HFFc6 (cell line): Measurements from ENCODE around the gene CELF2. TPM values are rescaled to one million over a fixed set of nuclear protein-coding genes. Genes with fewer than 3 reads are reported as not detected.

Source experiments
- DNase-seq: peaks from one replicate; pipeline ENCODE4 v3.0.0-alpha.2; 2018
- H3K27ac Mint-ChIP-seq: 2 replicates; pipeline ENCODE4 v1.8.0; 2020; ENCODE audit warnings: mild to moderate bottlenecking, mixed read lengths
- H3K27me3 Mint-ChIP-seq: 2 replicates; pipeline ENCODE4 v1.8.0; 2021; ENCODE audit warnings: mild to moderate bottlenecking, moderate library complexity, mixed read lengths; ENCODE audit not compliant: insufficient read depth
- H3K36me3 Mint-ChIP-seq: 2 replicates; pipeline ENCODE4 v1.8.0; 2021; ENCODE audit warnings: low read depth, mixed read lengths
- H3K4me1 Mint-ChIP-seq: 2 replicates; pipeline ENCODE4 v1.8.0; 2020; ENCODE audit warnings: low read depth, mixed read lengths
- H3K4me3 Mint-ChIP-seq: 2 replicates; pipeline ENCODE4 v1.8.0; 2020; ENCODE audit warnings: mild to moderate bottlenecking, moderate library complexity, mixed read lengths
- H3K9me3 Mint-ChIP-seq: 2 replicates; pipeline ENCODE4 v1.8.0; 2020; ENCODE audit warnings: mild to moderate bottlenecking, mixed read lengths
- CTCF ChIP-seq: fragments of 200-600 bp; sonication (generic); IDR thresholded peaks from 2 replicates; pipeline ENCODE4 v1.5.0; 2021; ENCODE audit warnings: antibody characterized with exemption, mild to moderate bottlenecking
- total RNA-seq, 6 experiments: library from RNA; stranded (reverse); fragmentation: NEBNext Ultra II Directional; extraction: Animal tissue kit (Norgen Biotek cat#: 25700); gene quantifications; 2 replicates in 1 of 6; 3 replicates in 5 of 6; pipeline ENCODE4 v1.2.3, GENCODE V29; 2021

Gene CELF2
- total RNA-seq, 6 experiments from 2014 or later = 2.7 to 5.2 (median 3.5) TPM

- DNase-seq = no peak
- Mint-ChIP-seq H3K27me3 (peaks cover 3% of the 10 kb centered on the region), H3K4me1 (no peaks in the 10 kb centered on the region), H3K4me3 (no peak overlapping the region), H3K27ac (no peak overlapping the region), H3K36me3 (no peaks in the 10 kb centered on the region), H3K9me3 (peaks cover 10% of the 10 kb centered on the region; the same call in 1 of the 2 replicates)
- no peak for TF ChIP-seq CTCF
Observed at GRCh38 chr10:11141571-11142091, 124.0 kb downstream of the CELF2 start.

- Mint-ChIP-seq H3K4me1 (no peaks in the 10 kb centered on the region), H3K4me3 (no peak overlapping the region), H3K36me3 (no peaks in the 10 kb centered on the region), H3K27ac (no peak overlapping the region), H3K27me3 (peaks cover 5% of the 10 kb centered on the region), H3K9me3 (peaks cover 10% of the 10 kb centered on the region; the same call in 1 of the 2 replicates)
- DNase-seq = no peak
- no peak for TF ChIP-seq CTCF
Observed at GRCh38 chr10:11142777-11143176, 125.1 kb downstream of the CELF2 start.

GRCh38 chr10:11143242-11143641, 125.6 kb downstream of the CELF2 start:
- no peak overlapping the region for H3K4me3 Mint-ChIP-seq
- H3K9me3 Mint-ChIP-seq = peaks cover 10% of the 10 kb centered on the region; the same call in 1 of the 2 replicates
- H3K36me3 Mint-ChIP-seq = no peaks in the 10 kb centered on the region
- H3K4me1 Mint-ChIP-seq = no peaks in the 10 kb centered on the region
- H3K27me3 Mint-ChIP-seq = peaks cover 5% of the 10 kb centered on the region
- TF ChIP-seq CTCF = no peak
- DNase-seq = no peak
- no peak overlapping the region for H3K27ac Mint-ChIP-seq

GRCh38 chr10:11144626-11145494, 127.2 kb downstream of the CELF2 start:
- no peak overlapping the region for H3K4me3 Mint-ChIP-seq
- H3K27me3 Mint-ChIP-seq = peaks cover 8% of the 10 kb centered on the region
- H3K9me3 Mint-ChIP-seq = peaks cover 10% of the 10 kb centered on the region; the same call in 1 of the 2 replicates
- DNase-seq = no peak
- no peaks in the 10 kb centered on the region for H3K4me1 Mint-ChIP-seq
- TF ChIP-seq CTCF = no peak
- no peaks in the 10 kb centered on the region for H3K36me3 Mint-ChIP-seq
- no peak overlapping the region for H3K27ac Mint-ChIP-seq

- Mint-ChIP-seq H3K4me3 (no peak overlapping the region), H3K4me1 (no peaks in the 10 kb centered on the region), H3K36me3 (no peaks in the 10 kb centered on the region), H3K27ac (no peak overlapping the region), H3K27me3 (peaks cover 8% of the 10 kb centered on the region), H3K9me3 (peaks cover 10% of the 10 kb centered on the region; the same call in 1 of the 2 replicates)
- DNase-seq = no peak
- no peak for TF ChIP-seq CTCF
Observed at GRCh38 chr10:11145495-11145855, 127.8 kb downstream of the CELF2 start.
